ENCODE measurements around the gene IRAK4.

DNA sequence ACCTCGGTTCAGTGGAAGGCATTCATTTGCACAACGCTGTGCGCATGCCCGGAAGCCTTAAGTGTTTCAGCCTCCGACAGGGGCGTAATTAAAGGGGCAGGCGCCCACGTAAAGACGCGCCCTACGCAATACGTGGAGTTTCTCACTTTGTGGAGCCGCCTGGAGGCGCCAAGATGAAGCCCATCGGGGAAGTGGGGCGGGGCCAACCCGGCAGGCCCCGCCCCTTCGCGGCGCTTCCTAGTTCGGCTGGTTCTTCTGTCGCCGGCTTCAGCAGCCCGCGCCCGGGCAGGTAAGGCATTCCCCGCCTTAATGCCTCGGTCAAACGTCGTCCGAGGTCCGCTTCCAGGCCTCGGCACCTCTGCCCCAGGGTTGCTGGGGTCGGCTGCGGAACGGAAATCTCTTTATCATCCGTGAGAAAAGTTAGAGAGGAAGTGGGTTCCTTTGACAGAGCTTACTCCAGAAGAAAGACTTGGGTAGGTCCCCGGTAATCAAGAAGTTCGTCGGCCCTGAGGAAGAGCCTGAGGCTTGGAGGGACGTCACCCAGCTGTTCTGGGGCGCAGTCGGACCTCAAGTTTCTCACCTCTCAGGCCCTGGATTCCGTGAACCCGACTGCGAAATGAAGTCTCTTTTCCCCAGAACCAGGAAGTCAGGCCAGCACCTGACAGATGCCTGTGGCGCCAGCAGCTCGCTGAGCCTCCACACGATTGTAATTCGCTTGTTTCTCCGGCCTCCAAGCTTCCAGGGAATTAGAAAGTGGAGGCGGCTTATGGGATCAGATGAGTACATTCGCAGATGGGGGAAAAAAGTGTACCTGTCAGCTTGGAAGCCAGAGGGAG lies at the start of gene IRAK4, which contains the start of gene PUS7L:
- TF ChIP-seq POLR2A (IDR thresholded peaks at IDR 0.05; ENCODE audit: low read depth), result peak; percentile 30
- TF ChIP-seq, protein P1, sequence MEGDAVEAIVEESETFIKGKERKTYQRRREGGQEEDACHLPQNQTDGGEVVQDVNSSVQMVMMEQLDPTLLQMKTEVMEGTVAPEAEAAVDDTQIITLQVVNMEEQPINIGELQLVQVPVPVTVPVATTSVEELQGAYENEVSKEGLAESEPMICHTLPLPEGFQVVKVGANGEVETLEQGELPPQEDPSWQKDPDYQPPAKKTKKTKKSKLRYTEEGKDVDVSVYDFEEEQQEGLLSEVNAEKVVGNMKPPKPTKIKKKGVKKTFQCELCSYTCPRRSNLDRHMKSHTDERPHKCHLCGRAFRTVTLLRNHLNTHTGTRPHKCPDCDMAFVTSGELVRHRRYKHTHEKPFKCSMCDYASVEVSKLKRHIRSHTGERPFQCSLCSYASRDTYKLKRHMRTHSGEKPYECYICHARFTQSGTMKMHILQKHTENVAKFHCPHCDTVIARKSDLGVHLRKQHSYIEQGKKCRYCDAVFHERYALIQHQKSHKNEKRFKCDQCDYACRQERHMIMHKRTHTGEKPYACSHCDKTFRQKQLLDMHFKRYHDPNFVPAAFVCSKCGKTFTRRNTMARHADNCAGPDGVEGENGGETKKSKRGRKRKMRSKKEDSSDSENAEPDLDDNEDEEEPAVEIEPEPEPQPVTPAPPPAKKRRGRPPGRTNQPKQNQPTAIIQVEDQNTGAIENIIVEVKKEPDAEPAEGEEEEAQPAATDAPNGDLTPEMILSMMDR (IDR thresholded peaks at IDR 0.05), result peak; percentile 33 to 54 (median 34)

Data from esophagus muscularis mucosa (tissue), 3 donors.